SU-DHL-6 (cell line): ENCODE data around the gene VEGFC.

Source experiments
- H2AFZ ChIP-seq: fragments of 200-600 bp; sonication (generic); 2 replicates; pipeline ENCODE4 v1.6.1; 2014; ENCODE audit warnings: low read depth, mild to moderate bottlenecking, moderate library complexity, mixed read lengths, antibody characterized with exemption, low read length; ENCODE audit not compliant: severe bottlenecking
- H3F3A ChIP-seq: fragments of 200-600 bp; shearing (Covaris generic); 2 replicates; pipeline ENCODE4 v1.6.0; 2016; ENCODE audit warnings: antibody characterized with exemption, mild to moderate bottlenecking; ENCODE audit not compliant: insufficient read depth
- H3K27ac ChIP-seq: fragments of 200-600 bp; sonication (generic); 2 replicates; pipeline ENCODE4 v1.5.1; 2016; ENCODE audit warnings: low read depth, mild to moderate bottlenecking, low read length, moderate library complexity, mixed read lengths
- H3K27me3 ChIP-seq: fragments of 200-600 bp; sonication (generic), shearing (Covaris generic); 2 replicates; pipeline ENCODE4 v1.6.0; 2014; ENCODE audit warnings: mild to moderate bottlenecking, low read length
- H3K36me3 ChIP-seq: fragments of 200-600 bp; sonication (generic); 2 replicates; pipeline ENCODE4 v1.6.1; 2014; ENCODE audit warnings: mild to moderate bottlenecking, low read length, mixed read lengths
- H3K4me2 ChIP-seq: fragments of 300-600, 200-600 bp; shearing (Covaris generic), sonication (generic); 2 replicates; pipeline ENCODE4 v1.6.0; 2014; ENCODE audit warnings: low read length, low read depth, mild to moderate bottlenecking; ENCODE audit not compliant: poor library complexity, severe bottlenecking
- H3K4me3 ChIP-seq: fragments of 200-600 bp; sonication (generic); 2 replicates; pipeline ENCODE4 v1.5.1; 2014; ENCODE audit warnings: antibody characterized with exemption, low read length, mild to moderate bottlenecking, mixed read lengths; ENCODE audit not compliant: insufficient read depth, poor library complexity, severe bottlenecking
- H3K79me2 ChIP-seq: fragments of 200-600 bp; sonication (generic); 2 replicates; pipeline ENCODE4 v1.6.1; 2014; ENCODE audit warnings: mild to moderate bottlenecking, low read length, moderate library complexity; ENCODE audit not compliant: insufficient read depth
- H3K9ac ChIP-seq: fragments of 200-600 bp; sonication (generic); 2 replicates; pipeline ENCODE4 v1.7.0; 2014; ENCODE audit warnings: mild to moderate bottlenecking, low read length
- H3K9me2 ChIP-seq: fragments of 200-600 bp; sonication (generic); replicated peaks from 2 replicates; pipeline ENCODE4 v1.6.1; 2014; ENCODE audit warnings: low read length; ENCODE audit not compliant: insufficient read depth
- H3K9me3 ChIP-seq: fragments of 200-600 bp; sonication (generic); 2 replicates; pipeline ENCODE4 v1.6.1; 2014; ENCODE audit warnings: low read length, mixed read lengths; ENCODE audit not compliant: insufficient read depth
- H4K20me1 ChIP-seq: fragments of 200-600 bp; sonication (generic); 2 replicates; pipeline ENCODE4 v1.6.1; 2014; ENCODE audit warnings: low read depth, mild to moderate bottlenecking, antibody characterized with exemption, low read length, moderate library complexity, mixed read lengths
- CTCF ChIP-seq: fragments of 200-600 bp; sonication (generic); IDR thresholded peaks from one replicate; pipeline ENCODE4 v1.5.1; 2017; ENCODE audit warnings: antibody characterized with exemption, mild to moderate bottlenecking, low read length, moderate library complexity; ENCODE audit not compliant: insufficient read depth, poor library complexity, severe bottlenecking
- EZH2phosphoT487 ChIP-seq: fragments of 200-600 bp; sonication (generic), shearing (Covaris generic); conservative IDR thresholded peaks from 2 replicates; pipeline ENCODE4 v1.6.1; 2018; ENCODE audit warnings: mild to moderate bottlenecking, antibody characterized with exemption, low read length, moderate library complexity, mixed read lengths

VEGFC gene

DNA sequence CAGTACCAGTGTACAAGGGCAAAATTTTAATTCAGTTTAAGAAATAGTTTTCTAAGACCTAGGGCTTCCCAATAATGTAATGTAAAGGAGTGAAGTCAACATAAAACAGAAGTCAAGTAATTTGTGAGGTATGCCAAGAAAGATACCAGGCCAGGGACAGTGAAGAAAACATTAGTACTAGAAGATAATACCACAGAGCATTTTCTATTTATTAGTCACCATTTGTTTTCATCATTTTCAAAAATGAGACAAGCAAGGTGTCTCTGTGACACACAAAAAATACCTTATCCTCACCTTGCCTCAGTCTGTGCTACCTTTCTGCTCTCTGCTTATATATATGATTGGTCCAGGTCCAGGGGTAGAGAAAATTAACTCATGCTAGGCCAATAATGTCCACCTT, 46.8 kb downstream of the VEGFC start:
- no peaks in the 10 kb centered on the region for H3K9me3 ChIP-seq
- no peak overlapping the region for H3K27ac ChIP-seq
- no peak for TF ChIP-seq EZH2phosphoT487
- no peak for TF ChIP-seq CTCF
- no peaks in the 10 kb centered on the region for H3K36me3 ChIP-seq
- H4K20me1 ChIP-seq = no peaks in the 10 kb centered on the region; the same call in 1 of the 2 replicates
- H3K4me3 ChIP-seq = no peak overlapping the region
- no peaks in the 10 kb centered on the region for H3K79me2 ChIP-seq
- H3K27me3 ChIP-seq = no peaks in the 10 kb centered on the region
- no peak overlapping the region for H3K4me2 ChIP-seq
- no peak overlapping the region for H2AFZ ChIP-seq
- H3K9ac ChIP-seq = no peak overlapping the region
- H3F3A ChIP-seq = no peaks in the 10 kb centered on the region
- H3K9me2 ChIP-seq = no peaks in the 10 kb centered on the region

- no peak overlapping the region for H3K9ac ChIP-seq
- H4K20me1 ChIP-seq = no peaks in the 10 kb centered on the region
- no peak overlapping the region for H3K27ac ChIP-seq
- no peaks in the 10 kb centered on the region for H3K27me3 ChIP-seq
- TF ChIP-seq EZH2phosphoT487 (no peak), CTCF (no peak)
- no peak overlapping the region for H3K4me2 ChIP-seq
- H3F3A ChIP-seq = no peaks in the 10 kb centered on the region
- H3K4me3 ChIP-seq = no peak overlapping the region
- no peaks in the 10 kb centered on the region for H3K9me3 ChIP-seq
- H2AFZ ChIP-seq = no peak overlapping the region
- no peaks in the 10 kb centered on the region for H3K36me3 ChIP-seq
- H3K79me2 ChIP-seq = no peaks in the 10 kb centered on the region
- no peaks in the 10 kb centered on the region for H3K9me2 ChIP-seq
Observed at GRCh38 chr4:176744091-176744490, 48.6 kb downstream of the VEGFC start.

GRCh38 chr4:176742211-176742610, 50.5 kb downstream of the VEGFC start:
- Histone ChIP-seq H3K9me3 (no peaks in the 10 kb centered on the region), H3K27ac (no peak overlapping the region), H3K79me2 (no peaks in the 10 kb centered on the region), H2AFZ (no peak overlapping the region), H4K20me1 (no peaks in the 10 kb centered on the region), H3K9ac (no peak overlapping the region), H3K27me3 (no peaks in the 10 kb centered on the region), H3K4me3 (no peak overlapping the region), H3F3A (no peaks in the 10 kb centered on the region), H3K36me3 (no peaks in the 10 kb centered on the region), H3K4me2 (no peak overlapping the region), H3K9me2 (no peaks in the 10 kb centered on the region)
- TF ChIP-seq CTCF = no peak
- TF ChIP-seq EZH2phosphoT487 = no peak
